B cell (primary cell): Measurements from ENCODE around the gene AVPR1B. TPM values are rescaled to one million over a fixed set of nuclear protein-coding genes. Genes with fewer than 3 reads are reported as not detected.

Source experiments
- ATAC-seq: fragments of 200-7000 bp; cut with Tn5 transposase; one replicate; pipeline ENCODE4 v1.10.0; 2021; ENCODE audit warnings: low read depth, mild to moderate bottlenecking, moderate number of reproducible peaks, moderate library complexity
- CTCF ChIA-PET: fragments of 350-600 bp; sonication (Branson Sonifier 250); formaldehyde crosslinking; loops from one replicate; lab custom pipeline; 2021; ENCODE audit warnings: antibody characterized with exemption, inconsistent platforms; lab: Charles Lee
- POLR2A ChIA-PET: fragments of 350-600 bp; sonication (Branson Sonifier 250); formaldehyde crosslinking; loops from one replicate; lab custom pipeline; 2021; ENCODE audit warnings: antibody characterized with exemption; lab: Charles Lee
- DNase-seq: peaks from one replicate; pipeline ENCODE4 v3.0.0; 2013
- H2AFZ ChIP-seq: 2 replicates; pipeline ENCODE4 v1.6.1; 2012; ENCODE audit warnings: mild to moderate bottlenecking, low read depth, low read length; ENCODE audit not compliant: insufficient read depth, poor library complexity, severe bottlenecking
- H3K27ac ChIP-seq, 2 donors: 1 replicate in 1 of 2; 2 replicates in 1 of 2; pipeline ENCODE4 v1.5.1; 2012 to 2013; ENCODE audit warnings: low read length in 2 of 2, mild to moderate bottlenecking in 2 of 2, moderate library complexity in 1 of 2
- H3K27me3 ChIP-seq, 4 experiments: fragments of 200-600 bp in 1 of 4; sonication (generic) in 1 of 4; replicated peaks in 1 of 4; 1 replicate in 2 of 4; 2 replicates in 2 of 4; pipeline versions ENCODE4 v1.6.1 to v1.7.0; 2013 to 2016; ENCODE audit warnings: low read length in 3 of 4, mild to moderate bottlenecking in 2 of 4, mixed read lengths in 1 of 4, moderate library complexity in 1 of 4; ENCODE audit not compliant: insufficient read depth in 4 of 4, control insufficient read depth in 3 of 4; ENCODE audit errors: control extremely low read depth in 1 of 4
- H3K36me3 ChIP-seq, 2 experiments: replicated peaks in 1 of 2; 1 replicate in 1 of 2; 2 replicates in 1 of 2; pipeline versions ENCODE4 v1.6.1 to v1.7.1; 2013; ENCODE audit warnings: low read length in 1 of 2; ENCODE audit not compliant: insufficient read depth in 2 of 2, control insufficient read depth in 1 of 2; ENCODE audit errors: control extremely low read depth in 1 of 2, extremely low read depth in 1 of 2
- H3K4me1 ChIP-seq, 2 donors: fragments of 200-600 bp in 1 of 2; sonication (generic) in 1 of 2; 1 replicate in 1 of 2; 2 replicates in 1 of 2; pipeline versions ENCODE4 v1.5.1 to v1.6.1; 2013 to 2017; ENCODE audit warnings: low read length in 2 of 2; ENCODE audit not compliant: control insufficient read depth in 2 of 2, insufficient read depth in 2 of 2
- H3K4me2 ChIP-seq: replicated peaks from 2 replicates; pipeline ENCODE3; 2012; ENCODE audit warnings: mild to moderate bottlenecking, low read depth, low read length; ENCODE audit not compliant: poor library complexity, severe bottlenecking
- H3K4me3 ChIP-seq, 5 experiments: fragments of 200-600 bp in 1 of 5; sonication (generic) in 1 of 5; 1 replicate in 3 of 5; 2 replicates in 2 of 5; pipeline versions ENCODE4 v1.5.1 to v1.7.0; 2011 to 2016; ENCODE audit warnings: low read length in 4 of 5, mild to moderate bottlenecking in 4 of 5, low read depth in 2 of 5, control low read depth in 1 of 5, moderate library complexity in 1 of 5; ENCODE audit not compliant: insufficient read depth in 1 of 5; ENCODE audit errors: control extremely low read depth in 1 of 5, extremely low read depth in 1 of 5
- H3K79me2 ChIP-seq: fragments of 200-600 bp; sonication (generic); one replicate; pipeline ENCODE4 v1.6.0; 2016; ENCODE audit warnings: low read length; ENCODE audit not compliant: control insufficient read depth, insufficient read depth
- H3K9ac ChIP-seq: fragments of 200-600 bp; sonication (generic); 2 replicates; pipeline ENCODE4 v1.6.1; 2017; ENCODE audit warnings: mild to moderate bottlenecking, low read length, moderate library complexity
- H3K9me3 ChIP-seq, 3 donors: one replicate each; pipeline versions ENCODE4 v1.6.1 to v1.7.1; 2013; ENCODE audit warnings: low read length in 2 of 3; ENCODE audit not compliant: control insufficient read depth in 2 of 3, insufficient read depth in 1 of 3; ENCODE audit errors: control extremely low read depth in 1 of 3
- H4K20me1 ChIP-seq: 2 replicates; pipeline ENCODE4 v1.6.0; 2012; ENCODE audit warnings: mild to moderate bottlenecking, low read length; ENCODE audit not compliant: insufficient read depth, control insufficient read depth, poor library complexity, severe bottlenecking
- H3K27ac Mint-ChIP-seq: one replicate; pipeline ENCODE4 v1.8.0; 2021; ENCODE audit warnings: mixed read lengths
- H3K27me3 Mint-ChIP-seq: one replicate; pipeline ENCODE4 v1.8.0; 2021; ENCODE audit warnings: mixed read lengths
- H3K4me1 Mint-ChIP-seq: one replicate; pipeline ENCODE4 v1.8.0; 2021; ENCODE audit warnings: mixed read lengths
- H3K4me3 Mint-ChIP-seq: one replicate; pipeline ENCODE4 v1.8.0; 2021; ENCODE audit warnings: mixed read lengths
- H3K9me3 Mint-ChIP-seq: one replicate; pipeline ENCODE4 v1.8.0; 2022; ENCODE audit warnings: mixed read lengths; ENCODE audit not compliant: insufficient read depth
- CTCF ChIP-seq: fragments of 200-600 bp; IDR thresholded peaks from one replicate; pipeline ENCODE4 v1.8.0; 2022; ENCODE audit warnings: antibody characterized with exemption, mild to moderate bottlenecking
- EZH2 ChIP-seq: IDR thresholded peaks from 2 replicates; pipeline ENCODE4 v1.6.1; 2012; ENCODE audit warnings: borderline replicate concordance, low read depth, mild to moderate bottlenecking, moderate library complexity, low read length; ENCODE audit not compliant: insufficient read depth, poor library complexity, severe bottlenecking
- WGBS: methylation state at CpG from one replicate; pipeline ENCODE4 v1.1.5; 2013; ENCODE audit warnings: missing lambda C conversion rate; ENCODE audit not compliant: insufficient coverage; 5-methylcytosine and 5-hydroxymethylcytosine counted together
- intact Hi-C: fragments of 100-400 bp; cut with micrococcal nuclease; formaldehyde crosslinking; loops from one replicate; pipeline ENCODE4 v1.10.0; 2022
- polyA plus RNA-seq: library from polyadenylated mRNA; depleted of rRNA; stranded (reverse); fragments of >200 nt; gene quantifications from 2 replicates; pipeline ENCODE4 v1.2.3, GENCODE V29; 2012
- total RNA-seq, 2 donors: library from RNA; stranded (reverse); fragments of 120-200 nt in 1 of 2; gene quantifications; 1 replicate in 1 of 2; 2 replicates in 1 of 2; pipeline versions ENCODE4 v1.2.3 to v1.2.4, GENCODE V29; 2013 to 2022

Gene AVPR1B
- total and polyA plus RNA-seq, 2 donors (not counting 1 experiment from before 2014, with no cell fraction given), result 0.59 TPM; not detected in 1

GRCh38 chr1:206102292-206102936 lies 14.8 kb downstream of the AVPR1B start:
- Histone ChIP-seq H3K79me2 (no peaks in the 10 kb centered on the region), H4K20me1 (no peaks in the 10 kb centered on the region), H3K9ac (no peak overlapping the region), H3K27ac (no peak overlapping the region), H3K36me3 (no peaks in the 10 kb centered on the region), H3K4me3 (no peak overlapping the region), H3K27me3 (no peaks in the 10 kb centered on the region), H3K4me2 (peak overlapping the region; percentile 3), H3K9me3 (no peaks in the 10 kb centered on the region), H2AFZ (no peak overlapping the region), H3K4me1 (peaks cover 25% of the 10 kb centered on the region in 2 donors)
- ATAC-seq (no peak), DNase-seq (no peak)
- Mint-ChIP-seq H3K9me3 (no peaks in the 10 kb centered on the region), H3K27me3 (no peaks in the 10 kb centered on the region), H3K4me1 (peaks cover 39% of the 10 kb centered on the region), H3K4me3 (no peak overlapping the region), H3K27ac (peak overlapping the region; percentile 75)
- POLR2A ChIA-PET, result no interaction called here
- CTCF ChIA-PET, result interaction anchor here (0.6 to 16.1 kb wide), 10 partner anchors 9 to 311 kb away, joined by 3 to 682 read pairs (median 6); partner anchors contain the start of gene CTSE
- TF ChIP-seq EZH2, result no peak
- no peak for TF ChIP-seq CTCF
- intact Hi-C loops, result loop anchor here (5.0 kb wide), 1 partner anchor 35 kb away; no protein-coding TSS in a partner anchor

GRCh38 chr1:206101351-206102045 lies 15.7 kb downstream of the AVPR1B start:
- 86% methylated on average over 4 of the region's 6 CpGs for WGBS
- Histone ChIP-seq H3K9ac (no peak overlapping the region), H3K4me2 (peak overlapping the region; percentile 3), H3K4me1 (peaks cover 23 to 25% of the 10 kb centered on the region in 2 donors), H4K20me1 (no peaks in the 10 kb centered on the region), H2AFZ (no peak overlapping the region), H3K36me3 (no peaks in the 10 kb centered on the region), H3K27ac (no peak overlapping the region), H3K4me3 (no peak overlapping the region), H3K27me3 (no peaks in the 10 kb centered on the region), H3K79me2 (no peaks in the 10 kb centered on the region), H3K9me3 (no peaks in the 10 kb centered on the region)
- ChIA-PET CTCF (interaction anchor here (0.7 to 16.1 kb wide), 4 partner anchors 9 to 116 kb away, joined by 3 to 682 read pairs (median 124); partner anchors contain the start of gene CTSE), POLR2A (no interaction called here)
- no peak for TF ChIP-seq CTCF
- no peak for TF ChIP-seq EZH2
- Mint-ChIP-seq H3K4me1 (peaks cover 37% of the 10 kb centered on the region), H3K27me3 (no peaks in the 10 kb centered on the region), H3K27ac (no peak overlapping the region), H3K4me3 (no peak overlapping the region), H3K9me3 (no peaks in the 10 kb centered on the region)
- DNase-seq, result no peak
- intact Hi-C loops, result loop anchor here (5.0 kb wide), 1 partner anchor 34 kb away; no protein-coding TSS in a partner anchor
- ATAC-seq, result no peak
